GM23248 (cell line): ENCODE measurements around the gene PIEZO1.

ENCODE experiments used
- EZH2 ChIP-seq: fragments of 200-600 bp; sonication (generic); IDR thresholded peaks from 2 replicates; pipeline ENCODE4 v1.6.1; 2018; ENCODE audit warnings: antibody characterized with exemption, mild to moderate bottlenecking; ENCODE audit not compliant: insufficient read depth, poor library complexity, severe bottlenecking
- EZH2phosphoT487 ChIP-seq: fragments of 200-600 bp; sonication (generic); IDR thresholded peaks from 2 replicates; pipeline ENCODE4 v1.6.1; 2018; ENCODE audit warnings: antibody characterized with exemption, moderate library complexity, mild to moderate bottlenecking, low read depth; ENCODE audit not compliant: insufficient read depth

GRCh38 chr16:88721236-88721635 lies 63.8 kb downstream of the PIEZO1 start:
- no peak for TF ChIP-seq EZH2
- no peak for TF ChIP-seq EZH2phosphoT487
